NB4 (cell line): Measurements from ENCODE around the gene MEX3A.

ENCODE experiments used
- DNase-seq: peaks from one replicate; pipeline ENCODE4 v3.0.0; 2010; ENCODE audit warnings: low read depth
- H3K4me3 ChIP-seq: one replicate; pipeline ENCODE4 v1.5.1; 2011; ENCODE audit warnings: mild to moderate bottlenecking, low read depth, low read length, moderate library complexity
- MYC ChIP-seq: IDR thresholded peaks from 2 replicates; pipeline ENCODE4 v1.6.1; 2011; ENCODE audit warnings: low read depth, low read length
- POLR2A ChIP-seq: IDR thresholded peaks from 2 replicates; pipeline ENCODE4 v1.6.1; 2011; ENCODE audit warnings: mild to moderate bottlenecking; ENCODE audit not compliant: insufficient read length; ENCODE audit errors: extremely low read depth
- TF ChIP-seq, protein P1 (sequence below): IDR thresholded peaks from one replicate; pipeline ENCODE4 v1.5.1; 2012; ENCODE audit warnings: low read depth, low read length
- TF ChIP-seq, protein P2 (sequence below): IDR thresholded peaks from 2 replicates; pipeline ENCODE4 v1.6.1; 2011; ENCODE audit warnings: low read depth, low read length

Gene MEX3A

DNA sequence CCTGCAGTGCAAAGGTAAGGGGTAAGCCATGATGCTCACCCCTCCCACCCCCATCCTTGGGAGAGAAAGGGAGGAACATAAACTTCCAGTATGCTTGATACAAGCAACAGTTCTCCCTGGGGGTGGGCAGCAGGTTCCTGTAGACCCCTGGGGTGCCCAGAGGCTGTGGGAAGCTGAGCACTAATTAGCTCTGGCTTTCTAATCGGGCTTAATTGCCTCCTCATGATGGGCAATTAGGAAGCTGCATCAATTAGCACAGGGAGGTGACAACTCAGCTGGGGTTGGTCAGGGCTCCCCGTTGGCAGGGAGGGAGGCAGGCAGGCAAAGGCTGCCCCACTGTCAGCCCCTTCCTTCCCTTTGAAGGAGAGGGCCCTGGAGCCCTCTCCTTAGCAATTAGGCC, 16.5 kb upstream of the MEX3A start:
- no peak overlapping the region for H3K4me3 ChIP-seq
- no peak for DNase-seq
- TF ChIP-seq POLR2A: no peak
- TF ChIP-seq, protein P1, sequence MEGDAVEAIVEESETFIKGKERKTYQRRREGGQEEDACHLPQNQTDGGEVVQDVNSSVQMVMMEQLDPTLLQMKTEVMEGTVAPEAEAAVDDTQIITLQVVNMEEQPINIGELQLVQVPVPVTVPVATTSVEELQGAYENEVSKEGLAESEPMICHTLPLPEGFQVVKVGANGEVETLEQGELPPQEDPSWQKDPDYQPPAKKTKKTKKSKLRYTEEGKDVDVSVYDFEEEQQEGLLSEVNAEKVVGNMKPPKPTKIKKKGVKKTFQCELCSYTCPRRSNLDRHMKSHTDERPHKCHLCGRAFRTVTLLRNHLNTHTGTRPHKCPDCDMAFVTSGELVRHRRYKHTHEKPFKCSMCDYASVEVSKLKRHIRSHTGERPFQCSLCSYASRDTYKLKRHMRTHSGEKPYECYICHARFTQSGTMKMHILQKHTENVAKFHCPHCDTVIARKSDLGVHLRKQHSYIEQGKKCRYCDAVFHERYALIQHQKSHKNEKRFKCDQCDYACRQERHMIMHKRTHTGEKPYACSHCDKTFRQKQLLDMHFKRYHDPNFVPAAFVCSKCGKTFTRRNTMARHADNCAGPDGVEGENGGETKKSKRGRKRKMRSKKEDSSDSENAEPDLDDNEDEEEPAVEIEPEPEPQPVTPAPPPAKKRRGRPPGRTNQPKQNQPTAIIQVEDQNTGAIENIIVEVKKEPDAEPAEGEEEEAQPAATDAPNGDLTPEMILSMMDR: no peak
- no peak for TF ChIP-seq MYC
- TF ChIP-seq, protein P2, sequence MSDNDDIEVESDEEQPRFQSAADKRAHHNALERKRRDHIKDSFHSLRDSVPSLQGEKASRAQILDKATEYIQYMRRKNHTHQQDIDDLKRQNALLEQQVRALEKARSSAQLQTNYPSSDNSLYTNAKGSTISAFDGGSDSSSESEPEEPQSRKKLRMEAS: no peak

DNA sequence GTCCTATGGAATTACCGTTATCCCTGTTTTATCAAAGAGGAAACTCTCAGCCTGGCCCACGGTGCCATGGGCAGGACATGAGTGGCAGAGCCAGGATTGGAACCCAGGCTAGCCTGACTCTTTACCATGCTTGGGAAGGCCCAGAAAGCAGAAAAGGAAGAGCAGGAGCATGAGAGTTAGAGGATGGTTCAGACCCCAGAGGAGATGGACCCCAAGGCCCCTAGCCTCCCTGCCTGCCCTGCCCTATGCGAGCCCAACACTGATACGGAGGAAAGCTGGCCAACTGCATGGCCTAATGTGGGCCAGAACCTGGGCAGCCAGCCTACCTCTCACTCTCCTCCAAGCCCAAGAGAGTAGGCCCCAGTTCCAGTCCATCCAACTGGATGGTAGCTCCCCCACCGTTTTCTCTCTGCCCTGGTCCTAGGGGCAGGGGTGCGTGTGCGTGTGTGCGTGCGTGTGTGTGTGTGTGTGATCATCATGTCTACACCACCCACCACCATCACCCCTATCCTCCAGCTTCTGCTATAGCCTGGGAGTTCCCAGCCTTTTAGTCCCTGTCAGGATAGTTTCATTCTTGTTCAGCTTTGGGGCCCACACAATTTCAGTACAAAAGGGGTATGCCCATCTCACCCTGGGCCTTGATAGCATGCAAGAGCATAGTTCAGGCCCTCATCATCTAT, 15.4 kb upstream of the MEX3A start:
- TF ChIP-seq POLR2A: no peak
- TF ChIP-seq, protein P2: no peak
- TF ChIP-seq MYC: no peak
- TF ChIP-seq, protein P1: no peak
- no peak for DNase-seq
- H3K4me3 ChIP-seq: no peak overlapping the region

DNA sequence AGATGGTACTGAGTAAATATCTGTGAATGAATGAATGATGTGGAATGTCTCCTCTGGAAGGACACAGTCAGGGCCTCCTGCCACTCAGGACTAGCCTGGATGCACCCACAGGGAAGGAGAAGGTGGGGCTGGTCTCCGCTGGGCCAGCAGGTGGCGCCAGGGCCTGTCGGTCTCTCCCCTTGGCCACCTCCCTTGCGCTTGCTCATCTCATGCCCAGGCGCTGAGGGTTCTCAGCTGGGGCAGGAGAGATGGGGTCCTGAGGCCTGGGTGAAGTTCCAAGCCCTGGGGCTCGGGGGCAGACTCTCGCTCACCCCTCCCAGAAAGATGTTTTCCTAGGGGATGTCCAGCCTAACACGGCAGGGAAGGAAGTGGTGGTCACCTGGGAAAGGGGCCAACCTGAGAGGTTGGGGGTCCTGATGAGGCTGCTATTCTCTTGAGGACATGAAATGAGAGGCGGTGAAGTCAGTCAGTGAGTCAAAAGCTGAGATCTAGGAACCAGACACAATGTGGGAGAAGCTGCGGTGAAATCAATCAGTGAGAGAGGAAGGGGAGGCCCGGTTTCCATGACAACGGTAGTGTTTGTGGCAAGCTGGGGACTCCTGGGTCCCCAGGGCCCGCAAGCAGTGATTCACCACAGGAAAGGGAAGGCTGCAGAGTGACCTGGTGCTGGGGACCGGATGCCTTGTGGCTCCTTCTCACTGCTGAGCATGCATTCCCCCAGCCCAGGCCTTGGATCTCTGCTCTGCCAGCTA, 14.6 kb upstream of the MEX3A start:
- H3K4me3 ChIP-seq: no peak overlapping the region

DNA sequence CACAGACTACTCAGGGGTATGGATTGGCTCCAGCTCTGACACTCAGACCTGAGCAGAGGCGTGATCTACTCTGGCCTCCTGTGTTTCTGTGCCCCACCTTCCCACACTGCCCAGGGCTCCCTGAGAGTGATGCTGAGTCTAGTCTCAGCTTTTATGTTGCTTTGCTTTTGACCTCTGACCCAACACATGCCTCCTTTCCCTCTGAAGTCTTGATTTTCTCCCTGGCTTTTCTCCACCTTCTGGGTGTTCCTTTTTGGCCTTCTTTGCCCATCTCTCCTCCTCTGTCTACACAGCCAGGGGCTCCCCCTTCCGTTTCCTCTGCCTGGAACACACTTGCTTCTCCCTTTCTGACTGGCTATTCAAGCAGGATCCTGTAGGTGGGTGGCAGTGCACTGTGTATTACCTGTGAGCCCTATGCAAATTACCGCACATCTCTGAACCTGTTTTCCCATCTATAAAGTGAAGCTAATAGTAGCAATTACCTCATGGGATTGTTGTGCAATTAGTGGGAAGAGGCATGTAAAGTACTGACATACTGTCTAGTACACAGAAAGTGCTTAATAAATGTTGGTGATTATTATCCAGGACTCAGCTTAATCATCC, 13.7 kb upstream of the MEX3A start:
- H3K4me3 ChIP-seq: no peak overlapping the region
- DNase-seq: no peak
- TF ChIP-seq, protein P2: no peak
- TF ChIP-seq MYC: no peak
- TF ChIP-seq, protein P1: no peak
- no peak for TF ChIP-seq POLR2A

More for the DNA sequence above, 14.6 kb upstream of the MEX3A start:
- TF ChIP-seq, protein P2: peak; percentile 29; the same call in 1 of the 2 replicates
- TF ChIP-seq, protein P1: peak; percentile 89
- TF ChIP-seq POLR2A (no peak), MYC (peak; percentile 12; the same call in 1 of the 2 replicates)
- DNase-seq: peak; percentile 96

DNA sequence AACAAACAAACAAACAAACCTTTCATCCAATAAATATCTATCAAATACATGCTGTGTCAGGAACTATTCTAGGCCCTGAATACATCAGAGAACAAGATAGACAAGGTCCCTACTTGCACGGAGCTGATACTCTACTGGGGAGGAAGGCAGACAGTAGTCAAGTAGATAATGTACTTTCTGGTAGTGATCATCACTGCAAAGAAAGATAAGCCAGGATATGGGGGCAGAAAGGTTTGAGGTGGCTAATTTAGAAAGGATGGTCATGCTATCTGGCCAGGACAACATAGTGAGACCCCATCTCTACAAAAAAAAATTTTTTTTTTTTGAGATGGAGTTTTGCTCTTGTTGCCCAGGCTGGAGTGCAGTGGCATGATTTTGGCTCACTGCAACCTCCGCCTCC, 9.3 kb upstream of the MEX3A start:
- no peak overlapping the region for H3K4me3 ChIP-seq
- no peak for DNase-seq
- TF ChIP-seq, protein P2: no peak
- TF ChIP-seq POLR2A: no peak

DNA sequence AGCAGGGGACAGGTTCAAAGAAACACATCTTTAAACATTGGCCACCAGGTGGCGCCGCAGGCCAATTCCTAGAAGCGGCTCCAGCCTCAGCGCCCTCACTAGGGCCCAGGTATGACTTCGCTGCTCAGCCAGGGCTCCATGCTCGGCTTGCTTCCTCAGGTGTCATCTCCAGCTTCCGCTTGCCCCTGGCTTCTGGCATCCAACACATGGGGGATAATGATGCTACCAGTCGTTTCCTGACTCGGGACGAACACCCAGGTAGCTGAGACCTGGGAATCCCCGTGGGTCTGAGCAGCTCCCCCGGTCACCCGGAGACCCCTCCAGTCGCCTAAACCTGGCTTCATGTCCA, 8.5 kb upstream of the MEX3A start:
- TF ChIP-seq MYC: no peak
- TF ChIP-seq, protein P2: peak; percentile 44; the same call in 1 of the 2 replicates
- TF ChIP-seq POLR2A: no peak
- TF ChIP-seq, protein P1: peak; percentile 49
- no peak overlapping the region for H3K4me3 ChIP-seq
- peak; percentile 83 for DNase-seq
